ENCODE measurements around the gene IL11. TPM values are rescaled to one million over a fixed set of nuclear protein-coding genes. Genes with fewer than 3 reads are reported as not detected.
"Not testable (repeated sequence)": the region's sequence is repeated elsewhere in the genome, so short reads cannot be mapped to it uniquely, and the experiment has no call there.

The IL11 gene
- total RNA-seq, 6 donors from 2014 or later = 0.20 to 0.34 TPM; not detected in 4

- Histone ChIP-seq H3K27ac (peak overlapping the region; percentile 89 to 94 (median 91)), H3K9me3 (no peaks in the 10 kb centered on the region), H3K4me1 (peaks cover 17 to 26% (median 20%) of the 10 kb centered on the region in 4 donors), H3K27me3 (no peaks in the 10 kb centered on the region), H3K4me3 (peak overlapping the region; percentile 71 to 87 (median 80)), H3K36me3 (peaks cover 0 to 24% (median 15%) of the 10 kb centered on the region in 4 donors)
- DNase-seq (no peak), ATAC-seq (ENCODE audit: low FRiP score in 2 of 2) (no peak)
- TF ChIP-seq, protein P1, sequence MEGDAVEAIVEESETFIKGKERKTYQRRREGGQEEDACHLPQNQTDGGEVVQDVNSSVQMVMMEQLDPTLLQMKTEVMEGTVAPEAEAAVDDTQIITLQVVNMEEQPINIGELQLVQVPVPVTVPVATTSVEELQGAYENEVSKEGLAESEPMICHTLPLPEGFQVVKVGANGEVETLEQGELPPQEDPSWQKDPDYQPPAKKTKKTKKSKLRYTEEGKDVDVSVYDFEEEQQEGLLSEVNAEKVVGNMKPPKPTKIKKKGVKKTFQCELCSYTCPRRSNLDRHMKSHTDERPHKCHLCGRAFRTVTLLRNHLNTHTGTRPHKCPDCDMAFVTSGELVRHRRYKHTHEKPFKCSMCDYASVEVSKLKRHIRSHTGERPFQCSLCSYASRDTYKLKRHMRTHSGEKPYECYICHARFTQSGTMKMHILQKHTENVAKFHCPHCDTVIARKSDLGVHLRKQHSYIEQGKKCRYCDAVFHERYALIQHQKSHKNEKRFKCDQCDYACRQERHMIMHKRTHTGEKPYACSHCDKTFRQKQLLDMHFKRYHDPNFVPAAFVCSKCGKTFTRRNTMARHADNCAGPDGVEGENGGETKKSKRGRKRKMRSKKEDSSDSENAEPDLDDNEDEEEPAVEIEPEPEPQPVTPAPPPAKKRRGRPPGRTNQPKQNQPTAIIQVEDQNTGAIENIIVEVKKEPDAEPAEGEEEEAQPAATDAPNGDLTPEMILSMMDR (IDR thresholded peaks at IDR 0.05) = no peak
- TF ChIP-seq POLR2A (IDR thresholded peaks at IDR 0.05) = peak in 2 of 4 donors; percentile 47 to 69
- 6 to 18% methylated on average over 12 to 35 of the region's 44 CpGs for WGBS, 2 donors
Observed at GRCh38 chr19:55339889-55340783, 30.1 kb downstream of the IL11 start.

- Histone ChIP-seq H3K4me1 (peaks cover 17 to 26% (median 20%) of the 10 kb centered on the region in 4 donors), H3K27ac (peak within 1 kb of the TSS; percentile 92 to 94 (median 94)), H3K4me3 (peak within 1 kb of the TSS; percentile 71 to 87 (median 80)), H3K36me3 (peaks cover 0 to 17% (median 14%) of the 10 kb centered on the region in 4 donors), H3K27me3 (no peaks in the 10 kb centered on the region), H3K9me3 (no peaks in the 10 kb centered on the region)
- TF ChIP-seq POLR2AphosphoS5 (IDR thresholded peaks at IDR 0.05) (peak; percentile 92 to 97), POLR2A (IDR thresholded peaks at IDR 0.05) (peak in 2 of 4 donors; percentile 24 to 96), EP300 (IDR thresholded peaks at IDR 0.05) (no peak)
- TF ChIP-seq, protein P1 (IDR thresholded peaks at IDR 0.05) = peak; percentile 17 to 81 (median 64)
- peak; percentile 100 for DNase-seq
- WGBS, 2 donors = 0% methylated on average over 18 to 61 of the region's 63 CpGs
- ATAC-seq (ENCODE audit: low FRiP score in 2 of 2) = peak; percentile 95 to 97
Observed at GRCh38 chr19:55339105-55339888, 31.0 kb downstream of the IL11 start, which contains the start of gene KMT5C. TSS of gene KMT5C (plus strand) at chr19:55339876. CDS start at chr19:55341937, 2,061 bp downstream.

DNA sequence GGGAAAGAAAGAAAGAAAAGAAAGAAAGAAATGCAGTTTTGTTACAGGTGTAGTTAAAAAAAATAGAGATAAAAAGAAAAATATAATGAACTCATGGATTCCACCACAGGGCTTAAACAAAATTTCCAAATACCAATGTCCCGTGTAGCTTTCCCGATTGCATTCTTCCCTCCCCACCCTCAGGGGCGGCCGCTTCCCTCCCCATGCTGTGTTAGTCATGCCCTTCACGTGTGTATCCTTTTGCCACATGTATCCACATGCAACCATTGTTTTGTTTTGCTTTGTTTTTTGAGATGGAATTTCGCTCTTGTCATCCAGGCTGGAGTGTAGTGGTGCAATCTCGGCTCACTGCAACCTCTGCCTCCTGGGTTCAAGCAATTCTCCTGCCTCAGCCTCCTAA is 34.2 kb downstream of the IL11 start:
- Histone ChIP-seq H3K27ac (no peak overlapping the region), H3K36me3 (no peaks in the 10 kb centered on the region)
- 72 to 79% methylated on average over 7 of the region's 7 CpGs for WGBS, 2 donors

GRCh38 chr19:55333870-55334269 is 36.4 kb downstream of the IL11 start:
- H3K9me3 ChIP-seq = no peaks in the 10 kb centered on the region
- no peak overlapping the region for H3K4me3 ChIP-seq
- no peaks in the 10 kb centered on the region for H3K36me3 ChIP-seq
- 74 to 76% methylated on average over 11 of the region's 11 CpGs for WGBS, 2 donors
- H3K4me1 ChIP-seq = peaks cover 0 to 7% (median 4%) of the 10 kb centered on the region in 4 donors
- ATAC-seq (ENCODE audit: low FRiP score in 2 of 2) = no peak
- DNase-seq = no peak
- no peaks in the 10 kb centered on the region for H3K27me3 ChIP-seq
- no peak for TF ChIP-seq POLR2AphosphoS5 (IDR thresholded peaks at IDR 0.05)
- no peak for TF ChIP-seq EP300 (IDR thresholded peaks at IDR 0.05)
- TF ChIP-seq POLR2A (IDR thresholded peaks at IDR 0.05) = no peak
- TF ChIP-seq, protein P1 (IDR thresholded peaks at IDR 0.05) = no peak
- no peak overlapping the region for H3K27ac ChIP-seq

More for the DNA sequence above, 34.2 kb downstream of the IL11 start:
- TF ChIP-seq POLR2AphosphoS5 (IDR thresholded peaks at IDR 0.05) = no peak
- TF ChIP-seq, protein P1 (IDR thresholded peaks at IDR 0.05) = no peak
- TF ChIP-seq EP300 (IDR thresholded peaks at IDR 0.05) = no peak
- no peak for DNase-seq
- H3K4me1 ChIP-seq = peaks cover 12 to 19% (median 15%) of the 10 kb centered on the region in 4 donors
- no peaks in the 10 kb centered on the region for H3K9me3 ChIP-seq
- no peaks in the 10 kb centered on the region for H3K27me3 ChIP-seq
- no peak overlapping the region for H3K4me3 ChIP-seq
- no peak for ATAC-seq (ENCODE audit: low FRiP score in 2 of 2)

DNA sequence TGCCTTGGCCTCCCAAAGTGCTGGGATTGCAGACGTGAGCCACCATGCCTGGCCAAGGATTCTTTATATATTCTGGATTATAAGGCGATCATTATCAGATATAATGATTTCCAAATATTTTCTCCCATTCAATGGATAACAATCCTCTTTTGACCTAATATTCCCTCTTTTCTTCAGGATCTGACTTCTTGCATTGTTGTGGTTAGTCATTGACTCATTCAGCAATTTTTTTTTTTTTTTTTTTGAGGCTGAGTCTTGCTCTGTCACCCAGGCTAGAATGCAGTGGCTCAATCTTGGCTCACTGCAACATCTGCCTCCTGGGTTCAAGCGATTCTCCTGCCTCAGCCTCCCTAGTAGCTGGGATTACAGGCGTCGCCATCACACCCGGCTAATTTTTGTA is 40.5 kb downstream of the IL11 start:
- H3K4me1 ChIP-seq; H3K27ac ChIP-seq; ATAC-seq (ENCODE audit: low FRiP score in 2 of 2); H3K9me3 ChIP-seq; H3K36me3 ChIP-seq; DNase-seq; H3K27me3 ChIP-seq; H3K4me3 ChIP-seq: not testable (repeated sequence)
- WGBS, 2 donors = 85 to 94% methylated on average over 6 of the region's 6 CpGs

DNA sequence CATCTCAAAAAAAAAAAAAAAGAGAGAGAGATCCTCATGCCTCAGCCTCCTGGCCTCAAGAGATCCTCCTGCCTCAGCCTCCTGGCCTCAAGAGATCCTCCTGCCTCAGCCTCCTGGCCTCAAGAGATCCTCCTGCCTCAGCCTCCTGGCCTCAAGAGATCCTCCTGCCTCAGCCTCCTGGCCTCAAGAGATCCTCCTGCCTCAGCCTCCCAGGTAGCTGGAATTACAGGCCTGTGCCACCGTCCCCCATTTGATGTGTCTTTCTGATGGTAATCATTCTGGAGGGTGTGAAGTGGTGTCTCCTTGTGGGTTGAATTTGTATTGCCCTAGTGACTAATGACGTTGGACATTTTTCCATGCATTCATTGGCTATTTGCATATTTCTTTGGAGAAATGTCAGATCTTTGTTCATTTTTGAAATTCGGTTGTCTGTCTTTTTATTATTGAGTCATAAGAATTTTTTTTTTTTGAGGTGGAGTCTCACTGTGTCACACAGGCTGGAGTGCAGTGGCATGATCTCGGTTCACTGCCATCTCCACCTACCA is 41.4 kb downstream of the IL11 start:
- H3K4me3 ChIP-seq; H3K4me1 ChIP-seq; H3K9me3 ChIP-seq; DNase-seq; H3K27me3 ChIP-seq; H3K27ac ChIP-seq; ATAC-seq (ENCODE audit: low FRiP score in 2 of 2); H3K36me3 ChIP-seq: not testable (repeated sequence)
- WGBS, 2 donors = 77 to 85% methylated on average over 4 of the region's 4 CpGs
